Stimulated activated CD4-positive, alpha-beta T cell treated with anti-CD3 and anti-CD28 coated beads, Interleukin-4, amount 100 ng/mL, for 4 hours (primary cell): ENCODE data around the gene NT5C3A.
"Not testable (repeated sequence)": the region's sequence is repeated elsewhere in the genome, so short reads cannot be mapped to it uniquely, and the experiment has no call there.

ENCODE experiments used
- DNase-seq, 2 experiments: peaks; one replicate each; pipeline ENCODE4 v3.0.0-alpha.2; 2020

NT5C3A gene

DNA sequence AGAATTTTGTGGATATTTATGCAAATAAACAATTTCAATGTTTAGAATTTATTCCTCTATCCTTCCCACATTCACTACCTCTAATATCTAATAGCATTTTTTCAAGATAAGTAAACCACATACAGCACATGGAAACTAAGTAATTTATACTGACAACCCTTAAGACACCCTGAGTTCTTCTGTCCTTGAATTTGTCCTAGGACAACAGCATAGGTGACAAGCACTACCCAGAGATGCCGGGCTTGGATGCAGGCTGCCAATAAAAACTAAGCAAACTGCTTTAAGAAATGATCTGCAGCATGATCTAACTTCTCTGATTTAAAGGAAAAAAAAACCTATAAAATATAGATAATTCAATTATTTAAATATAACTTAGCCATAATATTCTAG is 22.7 kb downstream of the NT5C3A start:
- no peak for DNase-seq

DNA sequence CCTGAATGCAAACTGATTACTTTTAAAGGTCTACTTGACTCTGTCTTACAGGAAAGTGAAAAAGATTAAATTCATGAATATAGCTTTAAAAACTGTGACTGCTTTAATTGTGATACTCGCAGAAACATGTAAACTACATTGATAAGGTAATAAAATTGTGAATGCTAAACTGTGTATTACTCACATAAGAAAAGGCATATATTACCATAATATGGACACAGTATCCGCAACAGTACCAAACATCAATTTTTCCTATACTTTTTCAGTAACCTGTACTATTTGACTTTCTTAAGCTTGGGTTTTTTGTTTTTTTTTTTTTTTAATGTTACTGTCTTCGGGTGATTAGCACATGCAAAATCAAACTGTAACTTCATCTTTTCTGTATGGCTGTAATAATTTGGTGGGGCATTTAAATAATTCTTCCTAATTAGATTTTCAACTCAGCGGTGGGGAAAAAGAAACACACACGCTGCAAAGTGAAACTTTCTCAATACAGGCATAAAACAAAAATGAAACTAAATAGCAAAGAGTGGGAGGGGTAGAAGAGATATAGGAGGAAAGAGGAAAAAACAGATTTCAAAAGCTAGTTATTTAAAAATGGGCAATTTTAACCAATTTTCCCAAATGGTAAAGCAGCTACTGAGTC is 23.2 kb downstream of the NT5C3A start:
- no peak for DNase-seq

DNA sequence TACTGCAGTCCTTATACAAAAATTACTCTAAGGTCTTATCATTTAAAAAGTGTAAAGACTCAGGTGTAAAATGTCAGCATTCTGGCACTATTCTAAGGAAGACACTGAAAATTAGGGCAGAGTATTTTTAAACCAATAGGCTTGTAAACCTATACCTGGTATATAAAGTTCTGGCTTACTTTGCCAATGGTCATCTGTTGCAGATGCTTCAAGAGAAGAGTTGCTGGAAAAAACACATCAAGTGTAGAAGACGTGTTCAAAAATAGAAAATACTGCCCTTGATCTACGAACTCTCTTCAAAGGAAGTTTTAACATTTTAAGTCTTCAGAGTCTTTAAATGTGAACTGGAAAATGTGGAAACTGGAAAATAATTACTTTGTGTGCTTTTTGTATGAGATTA is 23.9 kb downstream of the NT5C3A start:
- no peak for DNase-seq

DNA sequence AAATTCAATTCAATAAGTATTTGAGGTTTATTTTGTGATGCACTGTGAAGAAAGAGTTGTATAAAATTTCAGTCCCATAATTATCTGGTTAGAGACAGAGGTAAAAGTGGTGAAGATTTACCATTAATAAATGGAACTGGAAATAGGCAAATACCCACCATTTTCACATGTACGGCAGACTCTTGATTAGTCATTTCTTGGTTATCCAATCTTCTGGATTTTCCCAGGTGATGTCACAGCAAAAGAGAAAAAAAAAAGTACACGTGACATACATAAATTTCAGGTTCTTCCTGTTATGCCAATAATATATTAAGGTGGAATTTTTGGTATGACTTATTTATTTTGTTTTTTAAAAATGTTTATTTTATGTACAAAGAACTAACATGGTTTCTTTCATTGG is 26.8 kb downstream of the NT5C3A start:
- DNase-seq, result no peak

- DNase-seq, result no peak
These were observed 38.3 kb downstream of the NT5C3A start for GRCh38 chr7:33024189-33024757.

DNA sequence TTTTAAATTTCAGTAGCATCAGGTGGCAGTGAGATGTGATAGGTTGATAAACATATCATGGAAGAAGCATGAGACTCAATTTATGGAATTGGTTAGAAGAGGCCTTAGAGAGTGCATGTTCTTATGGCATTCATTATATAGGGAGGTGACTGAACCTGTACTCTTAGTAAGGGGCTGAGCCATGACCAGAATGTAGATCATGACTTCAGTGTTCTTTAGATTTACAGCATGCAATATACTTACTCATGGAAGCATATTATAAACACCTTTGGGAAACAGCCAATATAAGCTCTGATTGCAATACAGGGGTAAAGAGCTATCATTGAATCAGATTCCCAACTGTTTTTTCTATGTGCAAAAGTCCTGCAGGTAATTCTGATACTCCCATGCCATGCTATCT is 50.2 kb downstream of the NT5C3A start:
- DNase-seq, result no peak

GRCh38 chr7:33009734-33010133 is 52.8 kb downstream of the NT5C3A start:
- DNase-seq, result no peak

GRCh38 chr7:33005690-33006089 is 56.9 kb downstream of the NT5C3A start:
- DNase-seq, result not testable (repeated sequence)

- not testable (repeated sequence) for DNase-seq
These were observed 57.4 kb downstream of the NT5C3A start for GRCh38 chr7:33005193-33005592.

DNA sequence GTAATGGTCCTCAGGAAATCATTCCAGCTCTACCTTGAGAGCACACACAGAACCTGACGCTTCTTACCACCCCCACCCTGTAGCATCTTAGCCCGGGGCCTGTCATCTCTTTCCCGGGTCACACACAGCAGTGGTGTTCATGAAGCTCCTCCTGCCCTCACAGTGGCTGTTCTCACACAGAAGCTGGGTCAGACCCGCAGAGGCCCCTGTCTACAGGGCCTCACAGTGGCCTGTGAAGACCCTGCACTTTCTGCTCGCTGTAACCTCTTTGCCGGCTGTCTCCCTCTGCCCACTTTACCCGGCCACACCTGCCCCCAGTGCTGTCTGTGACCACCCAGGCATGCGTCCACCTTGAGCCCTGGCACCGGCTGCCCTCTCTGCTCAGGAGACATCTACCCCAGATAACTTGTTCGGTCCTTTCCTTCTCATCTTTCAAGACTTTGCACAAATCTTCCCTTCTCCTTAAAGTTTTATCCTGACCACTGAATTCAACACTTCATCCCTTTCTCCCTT is 58.4 kb downstream of the NT5C3A start:
- not testable (repeated sequence) for DNase-seq

GRCh38 chr7:33003111-33003510 is 59.5 kb downstream of the NT5C3A start:
- DNase-seq, result not testable (repeated sequence)

DNA sequence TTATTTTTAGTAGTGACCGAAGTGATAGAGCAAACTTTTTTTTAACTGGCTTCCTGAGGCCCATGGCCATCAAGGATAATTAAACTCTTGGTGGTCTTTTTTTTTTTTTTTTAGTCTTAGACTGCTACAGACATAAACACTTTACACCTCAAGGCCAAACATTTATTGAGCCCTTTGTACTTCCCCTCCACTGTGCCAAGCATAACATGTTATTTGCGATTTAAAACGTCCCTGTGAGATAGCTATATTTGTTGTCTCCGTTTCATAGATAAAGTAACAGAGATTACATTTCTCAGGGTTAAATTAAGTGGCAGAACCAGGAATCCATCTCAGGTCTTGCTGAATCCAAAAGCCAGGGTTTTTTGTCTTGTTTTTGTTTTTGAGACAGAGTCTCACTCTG is 63.2 kb downstream of the NT5C3A start:
- not testable (repeated sequence) for DNase-seq

DNA sequence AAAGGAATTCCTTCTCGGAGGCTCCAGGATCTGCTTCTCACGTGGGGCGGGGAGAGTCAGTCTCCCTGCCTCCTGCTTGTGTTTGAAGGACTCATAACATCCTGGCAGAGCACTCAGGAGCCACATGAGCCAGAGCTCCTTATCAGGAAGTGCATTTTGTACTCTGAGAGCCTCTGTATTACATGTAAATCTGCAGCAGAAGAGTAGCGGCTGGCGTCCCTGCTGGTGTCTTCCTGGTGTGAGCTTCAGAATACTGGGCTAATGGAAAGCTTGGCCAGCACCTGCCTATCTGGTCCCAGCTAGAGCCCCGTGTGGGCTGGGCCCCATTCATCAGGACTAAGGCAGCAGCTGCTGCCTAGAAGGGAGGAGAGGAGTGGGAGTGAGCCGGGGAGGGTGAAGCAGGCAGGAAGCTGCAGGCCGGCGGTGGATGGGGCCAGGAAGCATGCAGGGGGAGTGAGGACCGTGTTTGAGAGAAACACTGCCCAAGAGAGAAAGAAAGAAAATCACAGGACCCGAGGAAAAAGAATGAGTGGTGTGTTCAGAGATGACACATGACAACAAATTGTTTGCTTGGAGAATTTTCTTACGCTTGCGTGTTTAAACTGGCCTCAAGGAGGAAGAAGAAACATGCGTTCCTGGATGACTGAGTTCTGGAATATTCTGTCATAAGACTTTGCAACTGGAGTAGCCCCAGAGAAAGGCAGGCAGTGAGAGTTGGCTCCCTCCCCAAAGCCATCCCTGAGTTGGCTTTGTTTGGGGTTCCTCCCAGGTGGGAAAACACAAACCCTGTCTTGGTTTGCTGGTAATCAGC is 64.0 kb downstream of the NT5C3A start:
- not testable (repeated sequence) for DNase-seq

DNA sequence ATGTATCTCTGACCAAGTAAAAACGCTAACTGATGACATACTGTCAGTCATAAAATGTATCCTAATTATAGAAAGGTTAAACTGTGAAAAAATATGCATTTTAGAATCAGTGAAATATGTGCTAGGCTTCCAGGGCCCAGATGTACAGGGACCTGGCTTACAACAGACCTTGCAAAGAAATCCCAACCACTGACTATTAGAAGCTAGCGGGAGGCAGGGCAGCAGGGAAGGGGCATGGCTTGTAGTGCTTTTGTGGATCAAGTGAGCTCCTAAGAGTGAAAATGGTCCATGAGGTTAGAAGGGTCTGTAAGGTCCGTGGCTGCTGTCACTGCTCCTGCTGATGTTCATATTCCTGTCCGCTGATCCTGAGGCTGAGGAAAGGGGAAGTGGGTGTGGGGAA is 64.6 kb downstream of the NT5C3A start:
- DNase-seq, result not testable (repeated sequence)

GRCh38 chr7:32992750-32993149 is 69.8 kb downstream of the NT5C3A start:
- peak in 1 of 2 experiments; percentile 2 for DNase-seq

- DNase-seq, result not testable (repeated sequence)
These were observed 70.4 kb downstream of the NT5C3A start for GRCh38 chr7:32991975-32992700.

DNA sequence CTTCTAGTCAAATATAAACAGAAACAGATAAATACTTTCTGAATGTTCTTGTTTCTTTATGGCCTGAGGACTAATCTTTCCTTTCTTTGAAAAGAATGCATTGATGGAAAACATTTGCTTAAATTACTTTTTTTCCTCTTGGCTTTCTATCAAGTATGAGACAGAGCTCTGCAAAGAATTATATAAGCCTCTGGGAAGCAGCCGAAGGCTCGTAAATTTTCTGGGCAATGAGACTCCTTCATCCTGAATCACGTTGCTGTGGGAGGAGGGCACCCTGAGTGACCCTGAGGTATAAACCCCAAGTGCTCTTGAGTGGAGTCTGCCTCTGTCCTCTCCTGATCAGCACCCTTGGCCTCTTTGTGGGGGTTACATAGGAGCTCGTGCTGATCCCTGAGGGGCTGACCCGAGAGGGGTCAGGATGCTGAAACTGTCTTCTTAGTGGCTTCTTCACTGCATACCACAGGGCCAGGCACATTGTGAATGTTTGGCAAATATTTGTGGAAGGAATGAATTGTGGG is 71.4 kb downstream of the NT5C3A start:
- DNase-seq, result not testable (repeated sequence)

DNA sequence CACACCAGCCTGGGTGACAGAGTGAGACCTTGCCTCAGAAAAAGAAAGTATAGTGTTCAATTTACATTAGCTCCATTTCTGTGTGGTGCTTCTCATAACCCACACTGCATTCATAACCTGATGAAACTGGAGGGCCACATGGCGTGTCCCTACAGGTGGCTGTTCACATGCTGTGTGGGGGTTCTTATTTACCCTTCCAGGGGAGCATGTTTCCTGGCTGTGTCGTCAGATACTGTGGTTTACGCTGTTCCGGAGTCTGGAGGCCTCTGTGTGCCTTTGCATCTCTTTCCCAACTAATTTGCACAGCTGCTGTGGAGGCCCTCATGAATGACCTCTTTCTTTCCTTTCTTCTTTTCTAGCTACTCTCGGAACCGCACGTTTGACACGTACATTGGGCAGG is 74.4 kb downstream of the NT5C3A start:
- DNase-seq, result not testable (repeated sequence)

- not testable (repeated sequence) for DNase-seq
These were observed 82.7 kb downstream of the NT5C3A start for GRCh38 chr7:32979902-32980301.

GRCh38 chr7:32979246-32979645 is 83.3 kb downstream of the NT5C3A start:
- DNase-seq, result not testable (repeated sequence)

- DNase-seq, result not testable (repeated sequence)
These were observed 85.4 kb downstream of the NT5C3A start for GRCh38 chr7:32977159-32977558.

GRCh38 chr7:32971967-32972366 is 90.6 kb downstream of the NT5C3A start:
- DNase-seq, result not testable (repeated sequence)

DNA sequence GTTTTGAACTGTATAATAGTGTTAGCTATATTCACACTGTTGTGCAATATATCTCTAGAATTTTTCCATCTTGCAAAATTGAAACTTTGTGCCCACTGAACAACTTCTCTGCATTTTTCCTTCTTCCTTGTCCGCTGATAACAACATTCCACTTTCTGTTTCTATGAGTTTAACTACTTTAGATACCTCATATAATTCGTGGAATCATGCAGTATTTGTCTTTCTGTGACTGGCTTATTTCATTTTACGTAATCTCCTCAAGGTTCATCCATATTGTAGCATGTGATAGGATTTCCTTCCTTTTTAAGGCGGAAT is 95.4 kb downstream of the NT5C3A start:
- not testable (repeated sequence) for DNase-seq
